Thoracic aorta (tissue), 2 donors: ENCODE results near the gene TOB2. TPM values are rescaled to one million over a fixed set of nuclear protein-coding genes. Genes with fewer than 3 reads are reported as not detected.
A peak's percentile ranks its signal among the peaks of the same experiment; 100 is the strongest.

ENCODE experiments used
- ATAC-seq: fragments of 150-250 bp; one replicate; pipeline ENCODE4 v1.8.0; 2017; ENCODE audit warnings: low read depth; ENCODE audit not compliant: insufficient number of reproducible peaks, low FRiP score
- DNase-seq: peaks from one replicate; pipeline ENCODE4 v3.0.0-alpha.2; 2020; ENCODE audit warnings: low spot score
- H3K27ac ChIP-seq, 2 donors: fragments of 200-600 bp; sonication (generic); 1 replicate in 1 of 2; 2 replicates in 1 of 2; pipeline ENCODE4 v1.5.1; 2016; ENCODE audit warnings: mild to moderate bottlenecking in 2 of 2, moderate library complexity in 2 of 2
- H3K27me3 ChIP-seq: fragments of 200-600 bp; sonication (generic); replicated peaks from 2 replicates; pipeline ENCODE4 v1.6.0; 2016; ENCODE audit warnings: mild to moderate bottlenecking; ENCODE audit not compliant: insufficient read depth
- H3K36me3 ChIP-seq: fragments of 200-600 bp; sonication (generic); one replicate; pipeline ENCODE4 v1.5.1; 2016
- H3K4me1 ChIP-seq, 2 donors: fragments of 200-600 bp; sonication (generic); 1 replicate in 1 of 2; 2 replicates in 1 of 2; pipeline versions ENCODE4 v1.5.1 to v1.6.0; 2016; ENCODE audit warnings: low read depth in 2 of 2, mild to moderate bottlenecking in 1 of 2; ENCODE audit not compliant: control insufficient read depth in 1 of 2
- H3K4me3 ChIP-seq: fragments of 200-600 bp; sonication (generic); 2 replicates; pipeline ENCODE4 v1.5.1; 2016; ENCODE audit warnings: mild to moderate bottlenecking
- H3K9me3 ChIP-seq: fragments of 200-600 bp; sonication (generic); 2 replicates; pipeline ENCODE4 v1.5.1; 2016
- total RNA-seq, 2 donors: library from RNA; depleted of rRNA; stranded (reverse); fragments of >200 nt; gene quantifications; one replicate each; pipeline versions ENCODE4 v1.1.0 to v1.2.3, GENCODE V29; 2016
- TF ChIP-seq, protein P1 (sequence below): fragments of 200-600 bp; sonication (generic); IDR thresholded peaks from one replicate; pipeline ENCODE4 v1.5.1; 2019; ENCODE audit warnings: antibody characterized with exemption

TOB2 gene
- total RNA-seq, 2 donors from 2014 or later: 45.5 to 56.5 TPM

- H3K27ac ChIP-seq: peak overlapping the region; percentile 98
- H3K36me3 ChIP-seq: no peaks in the 10 kb centered on the region
- H3K4me3 ChIP-seq: no peak overlapping the region
- no peaks in the 10 kb centered on the region for H3K27me3 ChIP-seq
- H3K4me1 ChIP-seq: peaks cover 47 to 70% of the 10 kb centered on the region in 2 donors
- no peaks in the 10 kb centered on the region for H3K9me3 ChIP-seq
- DNase-seq (peak; percentile 38), ATAC-seq (no peak)
- TF ChIP-seq, protein P1, sequence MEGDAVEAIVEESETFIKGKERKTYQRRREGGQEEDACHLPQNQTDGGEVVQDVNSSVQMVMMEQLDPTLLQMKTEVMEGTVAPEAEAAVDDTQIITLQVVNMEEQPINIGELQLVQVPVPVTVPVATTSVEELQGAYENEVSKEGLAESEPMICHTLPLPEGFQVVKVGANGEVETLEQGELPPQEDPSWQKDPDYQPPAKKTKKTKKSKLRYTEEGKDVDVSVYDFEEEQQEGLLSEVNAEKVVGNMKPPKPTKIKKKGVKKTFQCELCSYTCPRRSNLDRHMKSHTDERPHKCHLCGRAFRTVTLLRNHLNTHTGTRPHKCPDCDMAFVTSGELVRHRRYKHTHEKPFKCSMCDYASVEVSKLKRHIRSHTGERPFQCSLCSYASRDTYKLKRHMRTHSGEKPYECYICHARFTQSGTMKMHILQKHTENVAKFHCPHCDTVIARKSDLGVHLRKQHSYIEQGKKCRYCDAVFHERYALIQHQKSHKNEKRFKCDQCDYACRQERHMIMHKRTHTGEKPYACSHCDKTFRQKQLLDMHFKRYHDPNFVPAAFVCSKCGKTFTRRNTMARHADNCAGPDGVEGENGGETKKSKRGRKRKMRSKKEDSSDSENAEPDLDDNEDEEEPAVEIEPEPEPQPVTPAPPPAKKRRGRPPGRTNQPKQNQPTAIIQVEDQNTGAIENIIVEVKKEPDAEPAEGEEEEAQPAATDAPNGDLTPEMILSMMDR: no peak
Observed at GRCh38 chr22:41411021-41411851, 35.4 kb downstream of the TOB2 start.

GRCh38 chr22:41410311-41410751 is 36.3 kb downstream of the TOB2 start:
- Histone ChIP-seq H3K9me3 (no peaks in the 10 kb centered on the region), H3K27me3 (no peaks in the 10 kb centered on the region), H3K27ac (peak overlapping the region; percentile 98), H3K4me1 (peaks cover 42 to 61% of the 10 kb centered on the region in 2 donors), H3K4me3 (no peak overlapping the region), H3K36me3 (no peaks in the 10 kb centered on the region)
- ATAC-seq: peak; percentile 23
- TF ChIP-seq, protein P1: no peak
- DNase-seq: no peak

GRCh38 chr22:41408665-41409064 is 37.9 kb downstream of the TOB2 start:
- Histone ChIP-seq H3K27ac (peak overlapping the region; percentile 98), H3K36me3 (no peaks in the 10 kb centered on the region), H3K9me3 (no peaks in the 10 kb centered on the region), H3K4me1 (peaks cover 35 to 57% of the 10 kb centered on the region in 2 donors), H3K27me3 (no peaks in the 10 kb centered on the region), H3K4me3 (no peak overlapping the region)
- TF ChIP-seq, protein P1: no peak
- ATAC-seq (no peak), DNase-seq (no peak)

DNA sequence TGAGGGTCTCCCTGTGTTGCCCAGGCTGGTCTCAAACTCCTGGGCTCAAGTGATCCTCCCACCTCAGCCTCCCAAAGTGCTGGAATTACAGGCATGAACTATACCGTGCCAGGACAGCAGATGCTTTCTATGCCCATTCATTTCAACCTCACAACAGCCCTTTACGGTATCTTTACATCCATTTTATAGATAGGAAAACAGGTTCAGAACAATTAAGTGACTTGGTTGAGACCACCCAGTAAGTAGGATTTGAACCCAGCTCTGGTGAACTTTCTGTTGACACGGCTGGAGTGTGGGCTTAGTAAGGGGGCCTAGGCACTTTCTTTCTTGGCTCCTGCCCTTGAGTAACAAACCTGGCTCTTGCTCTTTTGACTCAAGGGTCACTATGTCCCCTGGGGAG is 39.2 kb downstream of the TOB2 start:
- no peak overlapping the region for H3K4me3 ChIP-seq
- H3K27me3 ChIP-seq: no peaks in the 10 kb centered on the region
- TF ChIP-seq, protein P1: no peak
- H3K9me3 ChIP-seq: no peaks in the 10 kb centered on the region
- DNase-seq (no peak), ATAC-seq (no peak)
- no peaks in the 10 kb centered on the region for H3K36me3 ChIP-seq
- H3K27ac ChIP-seq: no peak overlapping the region
- H3K4me1 ChIP-seq: peaks cover 28 to 55% of the 10 kb centered on the region in 2 donors

DNA sequence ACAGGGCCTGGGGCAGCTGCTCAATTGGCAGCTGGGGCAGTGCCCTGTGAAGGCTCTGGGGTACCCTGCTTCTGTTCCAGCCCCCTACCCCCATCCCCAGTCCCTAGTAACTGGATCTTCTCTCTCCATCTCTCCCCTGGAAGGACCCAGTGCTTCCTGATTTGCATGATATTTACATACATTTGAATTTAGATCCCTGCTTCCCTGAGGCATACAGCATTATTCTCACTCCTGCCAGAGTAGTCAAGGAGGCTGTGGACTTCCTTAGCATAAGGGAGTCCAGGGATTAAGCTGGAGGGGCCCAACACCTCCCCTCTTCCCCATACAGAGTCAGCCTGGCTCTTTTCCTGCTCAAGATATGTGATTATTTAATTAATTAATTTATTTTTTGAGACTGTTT is 40.2 kb downstream of the TOB2 start:
- ATAC-seq: no peak
- no peaks in the 10 kb centered on the region for H3K27me3 ChIP-seq
- no peak overlapping the region for H3K27ac ChIP-seq
- TF ChIP-seq, protein P1: no peak
- H3K4me3 ChIP-seq: no peak overlapping the region
- H3K36me3 ChIP-seq: no peaks in the 10 kb centered on the region
- no peaks in the 10 kb centered on the region for H3K9me3 ChIP-seq
- H3K4me1 ChIP-seq: peaks cover 18 to 55% of the 10 kb centered on the region in 2 donors
- DNase-seq: no peak
